HEK293T (cell line): Measurements from ENCODE around the gene RAVER1.
A peak's percentile ranks its signal among the peaks of the same experiment; 100 is the strongest.

Source experiments
- CTCF ChIA-PET: fragments of 350-600 bp; formaldehyde crosslinking; extraction: SDS; loops from one replicate; lab custom pipeline; 2021; ENCODE audit warnings: antibody characterized with exemption, inconsistent platforms; lab: Yijun Ruan, JAX
- POLR2A ChIA-PET: fragments of 350-600 bp; formaldehyde crosslinking; extraction: SDS; loops from one replicate; lab custom pipeline; 2020; ENCODE audit warnings: antibody characterized with exemption, inconsistent platforms; lab: Yijun Ruan, JAX
- DNase-seq: peaks from one replicate; pipeline ENCODE4 v3.0.0; 2012; ENCODE audit warnings: mixed read lengths; ENCODE audit errors: extremely low spot score
- ARNT ChIP-seq: fragments of 450-650 bp; IDR thresholded peaks from 2 replicates; pipeline ENCODE4 v1.6.1; 2017; ENCODE audit warnings: mild to moderate bottlenecking
- BHLHE40 ChIP-seq: fragments of 450-650 bp; IDR thresholded peaks from 2 replicates; pipeline ENCODE4 v1.6.1; 2016; ENCODE audit warnings: mild to moderate bottlenecking, moderate library complexity, borderline replicate concordance
- CTBP1 ChIP-seq: fragments of 450-650 bp; IDR thresholded peaks from 2 replicates; pipeline ENCODE4 v1.6.1; 2016; ENCODE audit warnings: borderline replicate concordance
- ELF4 ChIP-seq: fragments of 450-650 bp; IDR thresholded peaks from 2 replicates; pipeline ENCODE4 v1.6.1; 2017; ENCODE audit warnings: antibody characterized with exemption
- FOXA1 ChIP-seq: fragments of 450-650 bp; IDR thresholded peaks from 2 replicates; pipeline ENCODE4 v1.6.1; 2016; ENCODE audit warnings: mild to moderate bottlenecking
- FOXK2 ChIP-seq: fragments of 450-650 bp; IDR thresholded peaks from 2 replicates; pipeline ENCODE4 v1.6.1; 2016; ENCODE audit warnings: mild to moderate bottlenecking
- FOXM1 ChIP-seq: fragments of 450-650 bp; IDR thresholded peaks from 2 replicates; pipeline ENCODE4 v1.6.1; 2017; ENCODE audit warnings: mild to moderate bottlenecking, borderline replicate concordance
- HDGF ChIP-seq: fragments of 450-650 bp; IDR thresholded peaks from 2 replicates; pipeline ENCODE4 v1.6.1; 2017; ENCODE audit warnings: antibody characterized with exemption, borderline replicate concordance
- L3MBTL2 ChIP-seq: fragments of 450-650 bp; conservative IDR thresholded peaks from 2 replicates; pipeline ENCODE4 v1.6.1; 2016; ENCODE audit warnings: mild to moderate bottlenecking
- LEF1 ChIP-seq: fragments of 450-650 bp; IDR thresholded peaks from 2 replicates; pipeline ENCODE4 v1.6.1; 2017; ENCODE audit warnings: mild to moderate bottlenecking, borderline replicate concordance
- NFRKB ChIP-seq: fragments of 450-650 bp; IDR thresholded peaks from 2 replicates; pipeline ENCODE4 v1.6.1; 2016; ENCODE audit warnings: mild to moderate bottlenecking, moderate library complexity
- SP1 ChIP-seq: fragments of 450-650 bp; IDR thresholded peaks from 2 replicates; pipeline ENCODE4 v1.6.1; 2017
- SUZ12 ChIP-seq: fragments of 450-650 bp; IDR thresholded peaks from 2 replicates; pipeline ENCODE4 v1.6.1; 2016; ENCODE audit warnings: mild to moderate bottlenecking
- TARDBP ChIP-seq: fragments of 450-650 bp; IDR thresholded peaks from 2 replicates; pipeline ENCODE4 v1.6.1; 2016
- ZNF384 ChIP-seq: fragments of 450-650 bp; IDR thresholded peaks from 2 replicates; pipeline ENCODE4 v1.6.1; 2016
- TF ChIP-seq, protein P1 (sequence below): fragments of 450-650 bp; IDR thresholded peaks from 2 replicates; pipeline ENCODE4 v1.6.1; 2016

Gene RAVER1

DNA sequence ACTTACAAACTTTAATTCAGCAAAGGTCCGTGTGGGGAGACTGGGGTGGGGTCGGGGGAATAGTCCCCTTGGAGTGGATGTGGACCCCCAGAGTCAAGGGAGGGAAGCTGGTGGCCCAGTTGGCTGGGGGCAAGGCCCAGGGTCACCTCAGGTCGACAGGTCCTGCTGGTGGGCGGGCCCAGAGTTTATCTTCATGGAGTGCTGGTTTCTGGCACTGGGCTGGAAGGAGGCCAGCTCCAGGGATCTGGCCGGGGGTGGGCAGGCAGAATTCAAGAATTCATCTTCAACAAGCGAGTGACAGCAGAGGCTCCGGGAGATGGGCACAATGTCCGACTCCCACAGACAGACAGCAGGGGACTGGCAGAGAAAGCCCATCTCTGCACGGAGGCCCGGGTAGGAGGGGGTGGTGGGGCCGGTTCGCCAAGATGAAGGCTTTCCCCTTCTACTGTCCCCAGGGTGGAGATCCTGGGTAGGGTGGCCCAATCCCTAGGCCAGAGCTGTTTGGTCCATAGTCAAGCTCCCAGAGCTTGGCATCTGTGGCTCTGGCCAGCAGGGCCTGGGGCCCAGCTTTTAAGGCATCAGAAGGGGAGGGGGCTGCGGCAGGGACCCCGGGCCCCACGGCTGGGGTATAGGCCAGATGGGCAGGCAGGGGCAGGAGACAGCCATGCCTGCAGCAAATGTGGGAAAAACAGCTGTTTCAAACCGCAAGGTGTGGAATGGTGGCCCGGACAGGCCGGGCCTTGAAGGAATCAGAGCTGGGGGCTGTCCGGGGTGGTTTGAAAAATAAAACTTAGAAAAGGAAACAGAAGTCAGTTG lies 16.9 kb downstream of the RAVER1 start:
- TF ChIP-seq LEF1 (no peak), SUZ12 (no peak), L3MBTL2 (no peak), ELF4 (no peak), FOXK2 (no peak), FOXM1 (no peak), ZNF384 (no peak), NFRKB (no peak), HDGF (no peak), BHLHE40 (no peak), SP1 (no peak), ARNT (no peak), CTBP1 (no peak), FOXA1 (no peak), TARDBP (no peak)
- TF ChIP-seq, protein P1, sequence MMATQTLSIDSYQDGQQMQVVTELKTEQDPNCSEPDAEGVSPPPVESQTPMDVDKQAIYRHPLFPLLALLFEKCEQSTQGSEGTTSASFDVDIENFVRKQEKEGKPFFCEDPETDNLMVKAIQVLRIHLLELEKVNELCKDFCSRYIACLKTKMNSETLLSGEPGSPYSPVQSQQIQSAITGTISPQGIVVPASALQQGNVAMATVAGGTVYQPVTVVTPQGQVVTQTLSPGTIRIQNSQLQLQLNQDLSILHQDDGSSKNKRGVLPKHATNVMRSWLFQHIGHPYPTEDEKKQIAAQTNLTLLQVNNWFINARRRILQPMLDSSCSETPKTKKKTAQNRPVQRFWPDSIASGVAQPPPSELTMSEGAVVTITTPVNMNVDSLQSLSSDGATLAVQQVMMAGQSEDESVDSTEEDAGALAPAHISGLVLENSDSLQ: no peak
- ChIA-PET CTCF (interaction anchor here (1.1 kb wide), 1 partner anchor 72 kb away, joined by 3 read pairs; no protein-coding TSS in a partner anchor), POLR2A (interaction anchor here (0.7 to 2.2 kb wide), 4 partner anchors 17 to 64 kb away, joined by 3 to 7 read pairs (median 4); partner anchors contain the start of genes ICAM5, RAVER1 and TYK2)
- peak; percentile 22 for DNase-seq

DNA sequence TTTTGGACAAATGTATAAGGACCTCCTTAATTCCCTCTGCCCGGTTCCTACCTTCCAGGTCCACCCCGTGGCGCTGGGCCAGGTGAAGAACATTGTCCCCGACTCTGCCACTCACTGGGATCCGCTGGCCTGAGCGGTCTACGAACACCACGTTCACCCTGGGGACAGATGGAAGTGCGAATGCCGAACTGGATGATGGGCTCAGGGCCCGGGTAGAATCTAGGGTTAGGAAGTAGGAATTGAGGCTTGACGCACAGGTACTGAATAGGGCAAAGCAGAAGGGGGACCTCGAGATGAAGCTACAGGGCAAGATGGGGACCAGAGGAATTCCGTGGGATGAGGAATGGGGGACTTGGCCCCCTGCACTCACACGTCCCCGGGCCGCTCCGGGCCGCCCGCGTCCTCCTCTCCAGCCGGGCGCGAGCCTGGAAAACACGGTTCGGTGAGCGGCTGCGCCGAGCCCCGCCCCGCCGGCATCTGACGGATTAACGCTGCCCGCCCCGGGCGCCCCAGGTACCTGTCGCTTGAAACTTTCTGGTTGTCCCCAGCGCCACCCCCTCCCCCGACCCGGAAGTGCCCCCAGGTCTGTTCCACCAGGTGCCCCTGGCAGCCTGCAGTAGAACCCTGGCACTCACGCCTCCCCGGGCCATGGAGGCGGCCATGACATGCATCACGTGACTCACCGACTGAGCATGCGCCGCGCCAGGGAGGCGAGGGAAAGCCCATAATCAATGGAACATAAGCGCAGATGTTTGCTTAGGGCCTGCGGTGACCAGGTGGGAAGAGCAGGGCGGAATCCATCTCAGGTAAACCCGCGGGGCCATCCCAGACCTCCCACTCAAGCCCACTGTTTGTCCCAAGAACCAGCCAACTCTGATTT lies 17.8 kb downstream of the RAVER1 start, which contains the start of gene FDX2:
Gene FDX2, minus strand, starts transcription at position 681 of the 880 bp plus-strand sequence. Its CDS starts 19 bp downstream, at position 662.
- POLR2A ChIA-PET: interaction anchor here (0.7 to 2.2 kb wide), 7 partner anchors 10 to 44 kb away, joined by 3 to 10 read pairs (median 5); partner anchors contain the start of genes ICAM5 and RAVER1
- CTCF ChIA-PET: interaction anchor here (0.6 kb wide), 1 partner anchor 65 kb away, joined by 5 read pairs; the partner anchor contains the start of gene TYK2
- peak; percentile 91 for DNase-seq
- TF ChIP-seq ELF4: 0 out of 2 replicates have a peak, but pooled peaks have one; percentile 49
- TF ChIP-seq CTBP1: no peak
- no peak for TF ChIP-seq NFRKB
- no peak for TF ChIP-seq BHLHE40
- peak; percentile 63 for TF ChIP-seq L3MBTL2
- TF ChIP-seq HDGF: no peak
- TF ChIP-seq TARDBP: no peak

DNA sequence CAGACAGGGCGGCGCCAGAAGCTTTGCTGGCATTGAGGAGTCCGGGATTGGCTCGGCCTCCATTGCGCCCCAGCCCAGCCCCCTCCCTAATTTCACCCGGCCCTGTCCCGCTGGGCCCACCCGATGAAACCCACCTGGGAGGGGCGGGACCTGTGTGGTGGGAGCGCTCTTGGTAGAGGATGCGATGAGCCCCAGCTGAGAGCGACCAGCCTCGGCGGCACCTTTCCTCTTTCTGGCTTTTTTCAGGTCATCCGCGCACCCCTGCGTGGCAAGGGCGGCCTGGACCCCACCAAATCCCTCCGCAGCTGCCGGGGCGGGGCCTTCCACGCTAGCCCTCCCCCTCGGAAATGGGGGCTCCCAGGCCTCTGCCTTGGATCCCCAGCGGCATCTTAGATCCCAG lies 23.9 kb downstream of the RAVER1 start, which contains the start of gene ZGLP1:
Gene ZGLP1, minus strand, starts transcription at position 393 of the 400 bp plus-strand sequence.
- CTCF ChIA-PET: interaction anchor here (0.6 kb wide), 1 partner anchor 36 kb away, joined by 5 read pairs; no protein-coding TSS in a partner anchor
- no peak for TF ChIP-seq HDGF
- TF ChIP-seq SUZ12: no peak
- TF ChIP-seq L3MBTL2: no peak
- POLR2A ChIA-PET: no interaction called here
- DNase-seq: no peak

DNA sequence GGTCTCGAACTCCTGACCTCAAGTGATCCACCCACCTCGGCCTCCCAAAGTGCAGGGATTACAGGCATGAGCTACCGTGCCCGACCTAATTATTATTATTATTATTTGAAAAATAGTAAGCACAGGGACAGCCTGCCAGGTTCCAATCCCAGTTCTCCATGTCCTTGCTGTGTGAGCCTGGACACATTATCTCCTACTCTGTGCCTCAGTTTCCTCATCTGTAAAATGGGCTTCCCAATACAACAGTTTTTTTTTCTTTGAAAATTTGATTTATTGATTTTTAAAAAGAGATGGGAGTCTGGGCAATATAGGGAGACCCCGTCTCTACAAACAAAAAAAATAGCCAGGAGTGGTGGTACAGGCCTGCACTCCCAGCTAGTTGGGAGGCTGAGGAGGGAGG lies 27.0 kb downstream of the RAVER1 start:
- ChIA-PET POLR2A (interaction anchor here (1.4 to 1.6 kb wide), 3 partner anchors 8 to 27 kb away, joined by 4 to 7 read pairs (median 5); partner anchors contain the start of gene RAVER1), CTCF (no interaction called here)
- no peak for TF ChIP-seq ARNT
- TF ChIP-seq SP1: no peak
- no peak for DNase-seq

DNA sequence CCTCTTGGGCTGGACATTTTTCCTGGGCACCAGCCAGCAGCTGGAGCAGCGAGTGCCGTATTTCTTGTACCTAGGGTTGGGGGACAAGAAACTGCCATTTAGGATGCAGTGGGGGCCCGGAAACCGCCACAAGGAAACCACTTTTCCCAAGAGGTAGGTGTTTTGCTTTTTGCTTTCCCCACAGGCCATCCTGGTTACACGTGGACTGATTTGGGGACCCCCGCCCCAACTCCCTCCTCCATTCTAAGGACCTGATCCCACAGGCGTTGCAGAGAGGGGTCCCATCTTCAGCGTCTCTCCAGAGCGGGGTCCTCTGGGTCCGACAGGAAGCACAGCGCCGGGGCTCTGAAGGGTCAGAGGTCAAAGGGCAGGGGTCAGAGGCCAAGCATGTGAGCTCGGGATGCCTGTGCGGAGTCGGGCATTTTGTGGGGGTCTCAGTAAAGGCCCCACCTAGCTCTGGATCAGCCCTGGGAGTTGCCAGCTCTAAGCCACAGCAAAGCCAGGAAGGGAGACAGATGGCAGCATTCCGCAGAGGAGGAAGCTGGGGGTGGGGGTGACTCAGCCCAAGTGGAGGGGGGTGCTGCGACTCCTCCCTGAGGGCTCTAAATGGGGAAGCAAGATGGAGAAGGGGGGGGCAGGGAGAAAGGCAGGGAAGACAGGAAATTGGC lies 28.1 kb downstream of the RAVER1 start:
- CTCF ChIA-PET: no interaction called here
- POLR2A ChIA-PET: interaction anchor here (0.6 to 1.6 kb wide), 4 partner anchors 10 to 82 kb away, joined by 4 to 7 read pairs (median 4); partner anchors contain the start of gene RAVER1
- DNase-seq: no peak
- TF ChIP-seq NFRKB (no peak), ARNT (no peak), ELF4 (no peak)
- TF ChIP-seq, protein P1: no peak
